ENCODE data around the gene GUCY2F.

GRCh38 chrX:109347632-109348031 is 134.3 kb downstream of the GUCY2F start:
- TF ChIP-seq, protein P1, sequence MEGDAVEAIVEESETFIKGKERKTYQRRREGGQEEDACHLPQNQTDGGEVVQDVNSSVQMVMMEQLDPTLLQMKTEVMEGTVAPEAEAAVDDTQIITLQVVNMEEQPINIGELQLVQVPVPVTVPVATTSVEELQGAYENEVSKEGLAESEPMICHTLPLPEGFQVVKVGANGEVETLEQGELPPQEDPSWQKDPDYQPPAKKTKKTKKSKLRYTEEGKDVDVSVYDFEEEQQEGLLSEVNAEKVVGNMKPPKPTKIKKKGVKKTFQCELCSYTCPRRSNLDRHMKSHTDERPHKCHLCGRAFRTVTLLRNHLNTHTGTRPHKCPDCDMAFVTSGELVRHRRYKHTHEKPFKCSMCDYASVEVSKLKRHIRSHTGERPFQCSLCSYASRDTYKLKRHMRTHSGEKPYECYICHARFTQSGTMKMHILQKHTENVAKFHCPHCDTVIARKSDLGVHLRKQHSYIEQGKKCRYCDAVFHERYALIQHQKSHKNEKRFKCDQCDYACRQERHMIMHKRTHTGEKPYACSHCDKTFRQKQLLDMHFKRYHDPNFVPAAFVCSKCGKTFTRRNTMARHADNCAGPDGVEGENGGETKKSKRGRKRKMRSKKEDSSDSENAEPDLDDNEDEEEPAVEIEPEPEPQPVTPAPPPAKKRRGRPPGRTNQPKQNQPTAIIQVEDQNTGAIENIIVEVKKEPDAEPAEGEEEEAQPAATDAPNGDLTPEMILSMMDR (IDR thresholded peaks at IDR 0.05; ENCODE audit: insufficient read depth, low read length, poor library complexity, severe bottlenecking), result no peak
- no peak for TF ChIP-seq EZH2phosphoT487 (conservative IDR thresholded peaks at IDR 0.05; ENCODE audit: low read length)
